Renal pelvis (tissue), 4 donors: Measurements from ENCODE around the gene BID. TPM values are rescaled to one million over a fixed set of nuclear protein-coding genes. Genes with fewer than 3 reads are reported as not detected.
A peak's percentile ranks its signal among the peaks of the same experiment; 100 is the strongest.

Experiments used
- DNase-seq: peaks from one replicate; pipeline ENCODE4 v3.0.0-alpha.2; 2013
- polyA plus RNA-seq, 3 donors: library from polyadenylated mRNA; unstranded; fragments of 120-200 nt; gene quantifications; one replicate each; pipeline ENCODE4 v1.2.1, GENCODE V29; 2013; ENCODE audit not compliant: insufficient read length in 3 of 3

The BID gene
- polyA plus RNA-seq, 3 donors: 18.8 to 20.6 (median 19.6) TPM

- no peak for DNase-seq
These were observed 30.4 kb downstream of the BID start for GRCh38 chr22:17743661-17744411.

- peak; percentile 75 for DNase-seq
These were observed 31.8 kb downstream of the BID start for GRCh38 chr22:17742527-17742902.

- DNase-seq: no peak
These were observed 32.3 kb downstream of the BID start for GRCh38 chr22:17741866-17742526.

- no peak for DNase-seq
These were observed 34.9 kb downstream of the BID start for GRCh38 chr22:17739196-17739975.

- DNase-seq: no peak
These were observed 35.7 kb downstream of the BID start for GRCh38 chr22:17738386-17739128.

GRCh38 chr22:17734187-17734586 lies 40.1 kb downstream of the BID start:
- DNase-seq: no peak

- DNase-seq: no peak
These were observed 40.8 kb downstream of the BID start for GRCh38 chr22:17733466-17733865.

- no peak for DNase-seq
These were observed 41.9 kb downstream of the BID start for GRCh38 chr22:17732251-17732854.

- DNase-seq: no peak
These were observed 44.7 kb downstream of the BID start for GRCh38 chr22:17729561-17729960.

GRCh38 chr22:17728786-17729185 lies 45.5 kb downstream of the BID start:
- DNase-seq: no peak

- DNase-seq: no peak
These were observed 47.1 kb downstream of the BID start for GRCh38 chr22:17726928-17727897.

GRCh38 chr22:17726006-17726927 lies 48.0 kb downstream of the BID start:
- no peak for DNase-seq

GRCh38 chr22:17725500-17725796 lies 48.8 kb downstream of the BID start:
- no peak for DNase-seq

- DNase-seq: no peak
These were observed 49.4 kb downstream of the BID start for GRCh38 chr22:17724678-17725499.

GRCh38 chr22:17724241-17724640 lies 50.0 kb downstream of the BID start:
- no peak for DNase-seq

- DNase-seq: no peak
These were observed 54.4 kb downstream of the BID start for GRCh38 chr22:17719911-17720310.

GRCh38 chr22:17717708-17718107 lies 56.6 kb downstream of the BID start:
- no peak for DNase-seq

GRCh38 chr22:17716529-17716928 lies 57.7 kb downstream of the BID start:
- no peak for DNase-seq

GRCh38 chr22:17712441-17712840 lies 61.8 kb downstream of the BID start:
- DNase-seq: no peak
